HG02642 (cell line): ENCODE measurements around the gene ZYG11A.
A peak's percentile ranks its signal among the peaks of the same experiment; 100 is the strongest.

Source experiments
- ATAC-seq: cut with Tn5 transposase; IDR thresholded peaks from one replicate; pipeline ENCODE4 v1.9.1; 2021; ENCODE audit warnings: mild to moderate bottlenecking; ENCODE audit not compliant: unreplicated experiment, poor library complexity

The ZYG11A gene

DNA sequence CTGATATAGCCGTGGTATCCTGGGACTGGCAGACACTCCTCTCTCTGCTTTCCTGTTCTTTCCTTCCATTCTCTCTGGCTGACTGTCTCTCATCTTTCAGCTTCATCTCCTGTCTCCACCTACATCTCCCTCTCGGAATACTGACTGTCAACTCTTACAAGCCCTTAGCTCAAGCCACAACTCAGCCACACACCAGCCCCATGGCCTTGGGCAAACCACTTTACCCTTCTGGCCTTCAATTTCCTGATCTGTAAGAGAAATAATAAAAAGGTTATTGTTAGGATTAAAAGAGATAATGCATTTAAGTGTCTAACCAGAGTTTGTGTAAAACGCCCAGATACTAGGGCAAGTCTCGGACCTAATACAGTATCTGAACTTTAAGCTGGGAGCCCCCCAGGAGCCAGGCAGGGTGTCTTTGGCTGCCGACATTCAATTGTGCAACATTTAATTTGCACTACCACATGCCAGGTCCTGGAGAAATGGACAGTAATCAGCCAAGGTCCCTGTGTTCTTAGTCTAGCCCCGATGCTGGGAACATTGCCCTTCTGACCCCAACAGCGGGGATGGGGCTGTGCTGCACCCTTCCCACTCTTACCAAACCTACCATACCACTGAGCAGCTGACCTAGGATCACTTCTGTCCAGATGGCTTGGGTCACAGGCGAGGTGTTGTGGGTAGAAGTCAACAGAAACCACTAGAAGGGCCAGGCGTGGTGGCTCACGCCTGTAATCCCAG, 73.8 kb downstream of the ZYG11A start:
- ATAC-seq, result no peak

DNA sequence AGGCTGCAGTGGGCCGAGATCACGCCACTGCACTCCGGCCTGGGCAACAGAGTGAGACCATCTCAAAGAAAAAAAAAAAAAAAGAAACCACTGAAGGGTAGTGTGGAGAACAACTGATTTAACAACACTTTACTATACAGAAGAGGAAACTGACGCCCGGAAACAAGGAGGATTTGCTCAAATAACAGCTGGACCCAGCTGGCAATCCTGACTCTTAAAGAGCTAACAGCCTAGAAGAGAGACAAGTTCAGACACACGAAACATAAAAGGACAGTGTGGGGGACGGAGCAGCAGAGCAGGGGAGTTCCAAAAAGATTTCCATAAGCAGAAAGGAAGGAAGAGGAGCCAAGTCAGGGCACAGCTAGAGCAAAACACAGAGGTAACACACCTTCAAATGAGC, 74.6 kb downstream of the ZYG11A start:
- no peak for ATAC-seq

DNA sequence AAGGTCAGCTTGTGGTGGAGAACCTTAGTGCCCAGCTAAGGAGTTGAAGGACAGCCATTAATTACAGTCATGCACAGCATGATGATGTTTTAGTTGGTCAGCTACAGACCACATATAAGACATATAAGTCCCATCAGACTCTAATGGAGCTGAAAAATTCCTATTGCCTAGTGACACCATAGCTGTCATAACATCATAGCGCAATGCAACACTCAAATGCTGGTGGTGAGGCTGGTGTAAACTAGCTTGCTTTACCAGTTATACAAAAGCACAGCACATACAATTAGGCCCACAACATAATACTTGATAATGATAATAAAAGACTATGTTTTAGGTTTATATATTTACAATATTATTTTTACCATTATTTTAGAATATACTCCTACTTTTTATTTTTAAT, 75.0 kb downstream of the ZYG11A start:
- no peak for ATAC-seq

DNA sequence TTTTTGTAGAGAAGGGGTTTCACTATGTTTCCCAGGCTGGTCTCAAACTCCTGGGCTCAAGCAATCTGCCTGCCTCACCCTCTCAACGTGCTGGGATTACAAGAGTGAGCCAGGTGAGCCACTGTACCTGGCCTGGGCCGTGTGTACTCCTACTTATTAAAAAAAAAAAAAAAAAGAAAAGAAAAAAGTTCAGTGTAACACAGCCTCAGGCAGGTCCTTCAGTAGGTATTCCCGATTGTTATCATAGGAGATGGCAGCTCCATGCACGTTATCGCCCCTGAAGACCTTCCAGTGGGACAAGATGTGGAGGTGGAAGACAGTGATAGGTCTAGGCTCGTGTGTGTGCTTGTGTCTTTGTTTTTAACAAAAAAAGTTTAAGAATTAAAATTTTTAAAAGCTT, 75.6 kb downstream of the ZYG11A start:
- no peak for ATAC-seq

DNA sequence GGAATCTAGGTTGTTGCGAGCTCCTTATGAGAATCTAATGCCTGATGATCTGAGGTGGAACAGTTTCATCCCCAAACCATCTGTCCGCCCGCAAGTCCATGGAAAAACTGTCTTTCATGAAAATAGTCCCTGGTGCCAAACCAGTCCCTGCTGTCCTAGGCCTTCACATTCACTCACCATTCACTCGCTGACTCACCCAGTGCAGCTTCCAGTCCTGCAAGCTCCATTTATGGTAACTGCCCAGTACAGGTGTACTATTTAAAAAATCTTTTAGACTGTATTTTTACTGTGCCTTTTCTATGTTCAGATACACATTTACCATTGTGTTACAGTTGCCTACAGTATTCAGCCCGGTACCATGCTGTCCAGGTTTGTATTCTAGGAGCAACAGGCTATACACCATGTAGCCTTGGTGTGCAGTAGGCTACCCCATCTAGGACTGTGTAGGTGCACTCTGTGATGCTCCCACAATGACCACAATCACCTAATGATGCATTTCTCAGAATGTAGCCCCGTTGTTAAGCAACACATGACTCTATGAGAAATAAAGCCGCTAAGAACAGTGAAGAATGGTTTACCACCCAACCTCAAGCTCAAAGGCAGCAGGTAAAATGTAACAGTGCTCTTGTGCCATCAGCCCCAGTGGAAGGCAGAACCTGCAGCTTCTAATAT, 76.6 kb downstream of the ZYG11A start:
- no peak for ATAC-seq

DNA sequence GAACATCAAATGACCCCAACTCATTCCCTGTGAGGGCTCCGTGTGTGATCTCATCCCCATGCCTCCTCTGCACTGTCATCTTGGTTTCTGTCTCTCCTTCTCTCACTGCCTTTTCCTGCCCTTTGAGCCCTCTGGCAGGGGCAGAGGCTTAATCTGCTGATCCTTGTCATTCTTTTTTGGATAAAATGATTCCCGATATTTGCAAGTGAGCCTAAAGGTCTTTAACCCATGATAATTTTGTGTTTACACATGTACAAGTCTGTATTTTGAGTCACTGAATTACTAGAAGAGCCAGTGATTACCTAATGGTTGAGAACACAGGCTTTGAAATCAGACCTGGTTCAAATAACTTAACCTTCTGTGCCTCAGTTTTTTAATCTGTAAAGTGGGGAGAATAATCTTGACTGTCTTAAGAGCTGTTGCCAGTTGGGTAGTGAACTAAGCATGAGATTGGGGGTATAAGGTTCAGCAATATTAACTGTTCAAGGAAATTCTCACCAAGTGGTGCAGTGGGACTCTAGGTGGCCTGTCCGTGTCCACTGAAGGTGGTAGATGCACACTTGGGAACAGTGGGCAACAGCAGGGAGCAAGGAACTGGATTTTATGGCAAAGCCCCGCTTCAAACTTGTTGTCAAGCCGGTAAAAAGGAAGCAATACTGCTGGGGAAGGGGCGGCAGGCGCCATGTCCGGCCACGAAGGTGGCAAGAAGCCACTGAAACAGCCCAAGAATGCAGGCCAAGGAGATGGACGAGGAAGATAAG, 77.3 kb downstream of the ZYG11A start:
- ATAC-seq, result no peak

DNA sequence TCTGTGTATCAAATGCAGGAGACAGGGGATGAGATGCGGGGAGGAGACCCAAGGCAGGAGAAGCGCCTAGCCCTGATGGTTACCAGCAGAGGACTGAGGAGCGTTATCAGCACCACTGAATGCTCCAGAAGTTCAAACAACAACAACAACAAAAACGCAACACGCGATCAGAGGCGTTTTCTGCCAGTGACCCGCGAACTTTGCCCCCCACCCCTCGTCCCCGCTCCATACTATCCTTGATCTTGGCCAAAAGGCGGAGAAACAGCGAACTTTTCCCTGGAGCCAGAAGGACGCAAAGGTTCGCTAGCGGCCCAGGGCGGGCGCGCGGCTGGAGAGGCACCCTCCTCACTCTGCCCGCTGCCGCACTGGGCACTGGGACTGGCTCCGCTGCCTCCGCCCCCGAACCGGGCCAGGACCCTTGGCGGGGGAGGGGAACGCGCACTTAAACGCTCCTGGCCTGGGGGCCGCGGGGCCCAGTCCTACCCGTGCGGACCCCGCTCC, 78.3 kb downstream of the ZYG11A start:
- ATAC-seq, result no peak

DNA sequence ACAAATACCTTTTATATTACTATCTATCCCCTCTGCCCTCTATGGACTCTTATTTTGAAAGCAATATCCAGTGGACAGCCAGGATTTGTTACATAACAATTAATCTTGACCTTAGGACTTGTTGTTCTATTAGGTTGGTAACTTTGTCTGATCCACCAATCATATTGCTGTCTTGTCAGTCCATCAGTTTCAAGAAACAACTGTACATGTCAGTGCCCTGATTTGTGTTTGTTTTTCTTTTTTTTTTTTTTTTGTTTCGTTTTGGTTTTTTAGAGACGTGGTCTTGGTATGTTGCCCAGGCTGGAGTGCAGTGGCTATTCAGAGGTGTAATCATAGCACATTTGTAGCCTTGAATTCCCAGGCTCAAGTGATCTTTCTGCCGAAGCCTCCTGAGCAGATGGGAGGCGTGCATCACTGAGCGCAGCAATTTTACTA, 83.0 kb downstream of the ZYG11A start:
- ATAC-seq, result no peak

DNA sequence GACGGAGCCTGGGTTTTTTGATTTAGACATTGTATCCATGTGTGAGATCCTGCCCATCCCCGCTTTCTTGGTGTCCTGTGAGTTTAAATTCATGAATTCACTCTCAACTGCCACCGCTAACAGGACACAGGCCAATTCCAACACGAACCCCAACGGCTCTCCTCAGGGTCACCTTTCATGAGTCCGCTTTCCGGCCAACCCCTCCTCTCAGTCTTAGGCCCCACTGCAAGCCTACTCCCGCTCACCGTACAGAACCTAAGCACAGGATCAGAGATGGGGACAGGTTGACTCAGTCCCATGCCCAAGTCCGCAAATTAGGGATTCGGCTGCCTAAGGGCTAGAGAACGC, 84.3 kb downstream of the ZYG11A start:
- no peak for ATAC-seq

DNA sequence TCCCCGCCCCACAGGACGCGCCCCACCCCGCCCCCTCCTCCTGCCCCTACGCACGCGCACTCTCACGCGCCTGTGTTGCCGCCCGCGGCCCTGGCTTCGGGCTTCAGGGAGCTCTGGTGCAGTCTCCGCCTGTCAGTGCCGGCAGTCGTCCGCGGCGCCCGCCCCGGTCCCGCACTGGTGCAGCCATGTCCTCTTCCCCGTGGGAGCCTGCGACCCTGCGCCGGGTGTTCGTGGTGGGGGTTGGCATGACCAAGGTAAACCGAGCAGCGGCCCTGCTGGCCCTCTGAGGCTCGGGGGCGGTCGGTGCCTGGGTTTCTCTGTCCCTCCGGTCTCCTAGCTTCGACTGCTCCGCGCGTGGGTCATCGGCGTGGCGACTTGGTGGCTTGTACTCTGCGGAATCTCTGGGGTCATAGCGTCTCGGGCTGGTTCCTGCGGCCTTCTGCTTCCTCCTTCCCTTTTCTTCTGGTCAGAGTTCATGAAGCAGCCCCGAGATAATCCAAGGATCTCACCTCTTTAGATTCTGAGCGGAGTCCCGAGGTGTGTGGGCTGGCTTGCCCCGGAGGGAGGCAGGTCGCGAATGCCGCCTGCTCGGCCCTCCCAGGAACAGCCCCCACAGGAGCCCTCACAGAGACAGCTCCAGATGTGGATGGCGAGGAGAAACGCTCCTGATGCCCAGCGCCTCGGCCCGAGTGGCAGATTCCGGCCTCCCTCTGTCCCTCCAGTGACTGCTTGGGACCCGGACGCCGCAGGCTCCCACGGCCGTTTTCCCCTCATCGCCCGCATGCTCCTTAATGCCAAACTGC, 84.9 kb downstream of the ZYG11A start, which contains the start of gene SCP2:
TSS of gene SCP2 (plus strand) at position 65 of the 803 bp plus-strand sequence. CDS start at position 186, 121 bp downstream.
- peak; percentile 78 for ATAC-seq

DNA sequence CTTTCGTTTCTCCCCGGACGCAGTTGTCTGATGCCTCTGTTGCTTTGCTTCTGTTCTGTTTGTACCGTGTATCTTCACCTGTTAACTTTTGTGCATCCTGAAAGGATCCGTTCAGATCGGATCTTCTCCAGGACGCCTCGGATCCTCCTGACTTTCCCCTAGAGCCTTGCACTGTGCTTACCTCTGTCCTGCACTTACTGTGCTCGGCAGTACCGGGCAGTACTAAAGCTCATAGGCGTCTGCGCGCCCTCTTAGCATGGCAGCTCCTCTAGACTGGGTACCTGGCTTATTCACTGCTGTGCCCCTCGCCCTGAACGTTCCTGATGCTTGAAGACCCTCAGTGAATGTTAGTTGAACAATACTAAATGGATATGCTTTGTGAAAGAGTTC, 85.5 kb downstream of the ZYG11A start:
- ATAC-seq, result no peak

DNA sequence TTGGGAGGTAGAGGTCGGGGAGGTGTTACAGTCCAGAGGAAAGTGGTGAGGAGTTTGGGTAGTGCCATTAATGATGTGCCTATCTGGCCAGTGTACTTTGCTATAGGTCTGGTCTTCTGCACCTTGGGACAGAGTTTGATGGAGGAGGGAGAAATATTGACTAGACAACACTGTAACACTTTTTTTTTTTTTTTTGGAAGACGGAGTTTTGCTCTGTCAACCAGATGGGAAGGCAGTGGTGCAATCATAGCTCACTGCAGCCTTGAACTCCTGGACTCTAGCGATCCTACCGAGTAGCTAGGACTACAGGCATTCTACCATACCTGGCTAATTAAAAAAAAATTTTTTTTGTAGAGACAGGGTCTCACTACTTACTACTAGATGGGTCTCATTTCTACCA, 86.5 kb downstream of the ZYG11A start:
- ATAC-seq, result no peak

DNA sequence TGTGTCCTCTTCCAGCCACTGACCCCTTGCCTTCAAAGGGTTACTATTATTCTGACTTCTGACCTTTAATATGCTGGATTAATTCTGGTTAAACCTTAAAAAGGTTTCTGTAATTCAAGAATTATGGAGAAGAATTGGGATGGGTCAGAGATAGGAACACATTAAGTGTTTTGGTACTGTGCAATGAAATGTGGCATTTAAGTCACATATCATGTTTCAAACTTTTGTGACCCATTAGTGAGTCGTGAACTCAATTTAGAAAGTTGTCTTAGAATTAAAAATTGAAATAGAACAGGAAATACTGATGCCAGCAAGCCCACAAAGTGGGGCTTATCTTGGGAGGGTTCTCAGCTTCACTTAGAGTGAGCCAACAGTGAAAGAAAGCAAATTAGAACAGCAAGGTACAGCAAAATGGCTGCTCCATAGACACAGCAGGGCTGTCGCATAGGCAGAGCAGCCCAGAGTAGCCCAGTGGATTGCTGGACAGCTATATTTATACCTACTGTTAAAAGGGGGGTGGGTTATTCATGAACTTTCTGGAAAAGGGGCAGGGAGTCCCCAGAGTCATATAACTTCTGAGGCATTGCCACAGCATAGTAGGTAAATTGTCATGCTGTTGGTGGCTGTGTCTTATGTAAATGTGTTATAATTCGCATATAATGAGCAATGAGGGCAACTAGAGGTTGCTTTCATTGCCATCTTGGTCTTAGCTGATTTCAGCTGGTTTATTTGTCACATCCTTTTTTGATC, 95.0 kb downstream of the ZYG11A start:
- no peak for ATAC-seq

DNA sequence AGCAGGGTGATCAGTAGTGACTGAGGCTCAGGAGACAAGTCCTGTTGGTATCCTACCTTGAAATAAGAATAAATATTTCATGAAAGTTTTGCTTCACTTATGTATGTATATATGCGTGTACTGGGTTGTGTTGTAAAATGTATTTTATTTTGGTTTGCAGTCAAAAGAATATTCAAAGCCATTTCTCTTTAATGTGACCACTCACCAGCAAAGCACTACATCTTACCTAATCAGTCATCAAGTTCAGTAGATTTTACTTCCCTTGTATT, 95.6 kb downstream of the ZYG11A start:
- ATAC-seq, result no peak

DNA sequence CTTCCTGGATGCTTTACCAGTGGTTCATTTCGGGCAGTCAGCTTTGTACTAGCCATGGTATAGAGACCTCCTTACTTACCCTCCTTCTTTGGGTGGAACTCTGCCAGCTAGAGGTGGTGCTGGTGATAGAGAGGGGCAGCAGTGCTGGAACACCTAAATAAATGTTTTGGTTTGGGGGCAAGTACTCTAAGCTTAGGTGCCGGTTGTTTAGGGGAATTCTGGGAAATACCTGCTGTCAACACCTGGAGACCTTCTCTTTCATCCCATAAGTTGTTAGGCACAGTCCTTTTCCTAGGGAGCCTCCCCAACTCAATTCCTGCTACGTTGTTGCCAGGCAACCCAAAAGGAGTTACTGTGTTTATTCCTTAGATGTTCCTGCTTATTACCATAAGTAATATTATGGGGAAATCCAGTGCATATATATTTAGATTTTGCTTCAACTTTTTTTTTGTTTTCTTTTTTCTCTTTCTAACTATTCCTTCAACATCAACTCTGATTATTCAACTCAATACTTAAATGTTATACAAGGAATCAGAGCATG, 101.4 kb downstream of the ZYG11A start:
- ATAC-seq, result no peak

DNA sequence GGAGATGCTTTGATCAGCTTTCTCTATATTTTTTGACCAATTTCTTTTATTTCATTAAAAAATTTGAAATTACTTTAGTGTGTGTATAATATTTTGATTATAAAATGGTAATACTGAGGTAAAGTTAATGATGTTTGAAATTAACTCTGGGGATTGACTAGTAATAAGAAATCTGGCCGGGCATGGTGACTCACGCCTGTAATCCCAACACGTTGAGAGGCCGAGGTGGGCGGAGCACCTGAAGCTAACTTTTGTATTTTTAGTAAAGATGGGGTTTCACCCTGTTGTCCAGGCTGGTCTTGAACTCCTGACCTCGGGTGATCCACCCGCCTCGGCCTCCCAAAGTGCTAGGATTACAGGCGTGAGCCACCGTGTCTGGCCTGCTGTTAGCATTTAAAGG, 102.0 kb downstream of the ZYG11A start:
- no peak for ATAC-seq
